Mesenchymal stem cell (in vitro differentiated cells and primary cell): Measurements from ENCODE around the gene FIGN.

ENCODE experiments used
- DNase-seq: peaks from one replicate; pipeline ENCODE4 v3.0.0-alpha.2; 2013
- H2AFZ ChIP-seq: one replicate; pipeline ENCODE4 v1.6.1; 2013; ENCODE audit warnings: low read depth, mild to moderate bottlenecking, control low read depth, inconsistent platforms, low read length, moderate library complexity
- H2AK5ac ChIP-seq: 2 replicates; pipeline ENCODE4 v1.6.1; 2013; ENCODE audit warnings: low read length, moderate library complexity, mild to moderate bottlenecking, inconsistent platforms; ENCODE audit not compliant: severe bottlenecking
- H2BK120ac ChIP-seq: one replicate; pipeline ENCODE4 v1.6.1; 2013; ENCODE audit warnings: low read depth, mild to moderate bottlenecking, inconsistent platforms, low read length, moderate library complexity
- H2BK12ac ChIP-seq, 2 experiments: one replicate each; pipeline ENCODE4 v1.6.1; 2013; ENCODE audit warnings: inconsistent platforms in 2 of 2, low read length in 2 of 2, mild to moderate bottlenecking in 2 of 2, moderate library complexity in 2 of 2, control low read depth in 1 of 2
- H2BK15ac ChIP-seq: one replicate; pipeline ENCODE4 v1.6.1; 2013; ENCODE audit warnings: mild to moderate bottlenecking, low read depth, inconsistent platforms; ENCODE audit not compliant: poor library complexity, severe bottlenecking
- H2BK5ac ChIP-seq: 2 replicates; pipeline ENCODE4 v1.6.1; 2013; ENCODE audit warnings: low read depth, mild to moderate bottlenecking, low read length, control low read depth, inconsistent platforms; ENCODE audit not compliant: poor library complexity, severe bottlenecking
- H3K14ac ChIP-seq, 2 experiments: one replicate each; pipeline ENCODE4 v1.6.1; 2013; ENCODE audit warnings: inconsistent platforms in 2 of 2, low read length in 2 of 2, control low read depth in 1 of 2, mild to moderate bottlenecking in 1 of 2, moderate library complexity in 1 of 2
- H3K18ac ChIP-seq, 2 experiments: one replicate each; pipeline ENCODE4 v1.6.1; 2013; ENCODE audit warnings: inconsistent platforms in 2 of 2, low read length in 2 of 2, control low read depth in 1 of 2, low read depth in 1 of 2, mild to moderate bottlenecking in 1 of 2
- H3K23ac ChIP-seq, 2 experiments: one replicate each; pipeline ENCODE4 v1.6.1; 2013; ENCODE audit warnings: inconsistent platforms in 2 of 2, low read length in 2 of 2, mild to moderate bottlenecking in 2 of 2, moderate library complexity in 2 of 2, control low read depth in 1 of 2
- H3K27ac ChIP-seq: 2 replicates; pipeline ENCODE4 v1.5.1; 2013; ENCODE audit warnings: mild to moderate bottlenecking, moderate library complexity, low read length, control low read depth, inconsistent platforms; ENCODE audit not compliant: poor library complexity, severe bottlenecking
- H3K27me3 ChIP-seq, 2 experiments: 2 replicates each; pipeline versions ENCODE4 v1.6.1 to v1.7.0; 2013; ENCODE audit warnings: low read length in 2 of 2, mild to moderate bottlenecking in 2 of 2, moderate library complexity in 2 of 2, control low read depth in 1 of 2, inconsistent platforms in 1 of 2; ENCODE audit not compliant: control insufficient read depth in 1 of 2, insufficient read depth in 1 of 2
- H3K36me3 ChIP-seq, 2 experiments: 2 replicates each; pipeline versions ENCODE4 v1.6.1 to v1.7.0; 2013; ENCODE audit warnings: low read length in 2 of 2, control low read depth in 1 of 2, inconsistent platforms in 1 of 2, low read depth in 1 of 2, mild to moderate bottlenecking in 1 of 2; ENCODE audit not compliant: insufficient read depth in 2 of 2, control insufficient read depth in 1 of 2
- H3K4ac ChIP-seq, 2 experiments: one replicate each; pipeline ENCODE4 v1.6.1; 2013; ENCODE audit warnings: inconsistent platforms in 2 of 2, low read length in 2 of 2, mild to moderate bottlenecking in 2 of 2, moderate library complexity in 2 of 2, control low read depth in 1 of 2, low read depth in 1 of 2
- H3K4me1 ChIP-seq: 2 replicates; pipeline ENCODE4 v1.6.1; 2013; ENCODE audit warnings: low read depth, low read length, control low read depth; ENCODE audit not compliant: control insufficient read depth, insufficient read depth
- H3K4me2 ChIP-seq: 2 replicates; pipeline ENCODE4 v1.6.1; 2013; ENCODE audit warnings: low read length, mild to moderate bottlenecking, inconsistent platforms; ENCODE audit not compliant: poor library complexity, severe bottlenecking
- H3K4me3 ChIP-seq, 2 experiments: 2 replicates each; pipeline versions ENCODE4 v1.5.1 to v1.7.0; 2013; ENCODE audit warnings: low read length in 2 of 2, mild to moderate bottlenecking in 2 of 2, control low read depth in 1 of 2, low read depth in 1 of 2; ENCODE audit not compliant: insufficient read depth in 1 of 2
- H3K79me1 ChIP-seq: replicated peaks from 2 replicates; pipeline ENCODE4 v1.6.1; 2013; ENCODE audit warnings: mild to moderate bottlenecking, control low read depth, low read length, inconsistent platforms; ENCODE audit not compliant: poor library complexity, severe bottlenecking
- H3K9ac ChIP-seq: 2 replicates; pipeline ENCODE4 v1.7.0; 2013; ENCODE audit warnings: mild to moderate bottlenecking, low read length, moderate library complexity
- H3K9me3 ChIP-seq: 2 replicates; pipeline ENCODE4 v1.7.0; 2013; ENCODE audit warnings: mild to moderate bottlenecking, low read length; ENCODE audit not compliant: control insufficient read depth
- H4K8ac ChIP-seq: one replicate; pipeline ENCODE4 v1.6.1; 2013; ENCODE audit warnings: inconsistent platforms, mild to moderate bottlenecking, low read length, moderate library complexity
- H4K91ac ChIP-seq: one replicate; pipeline ENCODE4 v1.6.1; 2013; ENCODE audit warnings: mild to moderate bottlenecking, low read length, inconsistent platforms
- WGBS: methylation state at CpG from one replicate; pipeline ENCODE4 v1.1.7; 2013; ENCODE audit warnings: mixed read lengths; 5-methylcytosine and 5-hydroxymethylcytosine counted together

The FIGN gene

GRCh38 chr2:163593982-163594381, 141.8 kb downstream of the FIGN start:
- H2BK5ac ChIP-seq: no peak overlapping the region
- no peak overlapping the region for H2BK12ac ChIP-seq
- WGBS: 89% methylated on average over 6 of the region's 6 CpGs
- no peak overlapping the region for H4K8ac ChIP-seq
- no peak overlapping the region for H3K18ac ChIP-seq
- no peaks in the 10 kb centered on the region for H3K36me3 ChIP-seq
- no peaks in the 10 kb centered on the region for H3K9me3 ChIP-seq
- H4K91ac ChIP-seq: no peak overlapping the region
- DNase-seq: no peak
- H3K14ac ChIP-seq: no peak overlapping the region
- H3K27ac ChIP-seq: no peak overlapping the region
- H3K4me1 ChIP-seq: peaks cover 1% of the 10 kb centered on the region
- no peak overlapping the region for H2BK15ac ChIP-seq
- H3K4ac ChIP-seq: no peak overlapping the region
- H3K4me3 ChIP-seq: no peak overlapping the region
- H3K79me1 ChIP-seq: no peaks in the 10 kb centered on the region
- H3K27me3 ChIP-seq: no peaks in the 10 kb centered on the region
- H2AFZ ChIP-seq: no peak overlapping the region
- H3K23ac ChIP-seq: no peak overlapping the region
- H3K4me2 ChIP-seq: no peak overlapping the region
- no peak overlapping the region for H2AK5ac ChIP-seq
- no peak overlapping the region for H3K9ac ChIP-seq
- no peak overlapping the region for H2BK120ac ChIP-seq

GRCh38 chr2:163592954-163593622, 142.7 kb downstream of the FIGN start:
- Histone ChIP-seq H3K9ac (no peak overlapping the region), H3K23ac (no peak overlapping the region), H3K27me3 (no peaks in the 10 kb centered on the region), H3K4me1 (peaks cover 1% of the 10 kb centered on the region), H2BK15ac (no peak overlapping the region), H3K79me1 (no peaks in the 10 kb centered on the region), H2AK5ac (no peak overlapping the region), H3K36me3 (no peaks in the 10 kb centered on the region), H3K4me2 (no peak overlapping the region), H2BK5ac (no peak overlapping the region), H3K4me3 (no peak overlapping the region), H2BK120ac (no peak overlapping the region), H4K8ac (no peak overlapping the region), H2BK12ac (no peak overlapping the region), H4K91ac (no peak overlapping the region), H3K27ac (no peak overlapping the region), H3K9me3 (no peaks in the 10 kb centered on the region), H3K14ac (no peak overlapping the region), H3K4ac (no peak overlapping the region), H2AFZ (no peak overlapping the region), H3K18ac (no peak overlapping the region)
- 85% methylated on average over 6 of the region's 6 CpGs for WGBS
- DNase-seq: no peak

- no peak overlapping the region for H4K8ac ChIP-seq
- no peaks in the 10 kb centered on the region for H3K36me3 ChIP-seq
- no peak overlapping the region for H3K14ac ChIP-seq
- 100% methylated on average over 1 of the region's 3 CpGs for WGBS
- H3K4me1 ChIP-seq: no peaks in the 10 kb centered on the region
- no peaks in the 10 kb centered on the region for H3K27me3 ChIP-seq
- no peaks in the 10 kb centered on the region for H3K79me1 ChIP-seq
- no peaks in the 10 kb centered on the region for H3K9me3 ChIP-seq
- H3K4ac ChIP-seq: no peak overlapping the region
- H3K18ac ChIP-seq: no peak overlapping the region
- no peak overlapping the region for H2BK15ac ChIP-seq
- H3K4me2 ChIP-seq: no peak overlapping the region
- no peak overlapping the region for H3K23ac ChIP-seq
- H3K27ac ChIP-seq: no peak overlapping the region
- H2AFZ ChIP-seq: no peak overlapping the region
- H4K91ac ChIP-seq: no peak overlapping the region
- H2AK5ac ChIP-seq: no peak overlapping the region
- H3K9ac ChIP-seq: no peak overlapping the region
- H3K4me3 ChIP-seq: no peak overlapping the region
- no peak for DNase-seq
- no peak overlapping the region for H2BK5ac ChIP-seq
- no peak overlapping the region for H2BK12ac ChIP-seq
- no peak overlapping the region for H2BK120ac ChIP-seq
These were observed 144.3 kb downstream of the FIGN start for GRCh38 chr2:163591461-163591860.

- Histone ChIP-seq H3K36me3 (no peaks in the 10 kb centered on the region), H3K4ac (no peak overlapping the region), H3K4me2 (no peak overlapping the region), H3K9me3 (no peaks in the 10 kb centered on the region), H2BK12ac (no peak overlapping the region), H3K27me3 (no peaks in the 10 kb centered on the region), H4K8ac (no peak overlapping the region), H3K14ac (no peak overlapping the region), H2AFZ (no peak overlapping the region), H4K91ac (no peak overlapping the region), H3K18ac (no peak overlapping the region), H2BK5ac (no peak overlapping the region), H3K9ac (no peak overlapping the region), H3K27ac (no peak overlapping the region), H3K23ac (no peak overlapping the region), H3K4me3 (no peak overlapping the region), H2AK5ac (no peak overlapping the region), H3K79me1 (no peaks in the 10 kb centered on the region), H2BK120ac (no peak overlapping the region), H3K4me1 (no peaks in the 10 kb centered on the region), H2BK15ac (no peak overlapping the region)
- no peak for DNase-seq
- no CpG with 5 or more reads among the region's 1 CpG for WGBS
These were observed 155.1 kb downstream of the FIGN start for GRCh38 chr2:163580757-163581156.
